GM19099 (cell line): ENCODE data around the gene CD247.

Experiments used
- POLR2A ChIP-seq: IDR thresholded peaks from 3 replicates; pipeline ENCODE4 v1.6.1; 2011; ENCODE audit warnings: low read depth; ENCODE audit not compliant: insufficient read length; ENCODE audit errors: extremely low read depth

CD247 gene

GRCh38 chr1:167435484-167435883 is 82.8 kb downstream of the CD247 start:
- TF ChIP-seq POLR2A = no peak

DNA sequence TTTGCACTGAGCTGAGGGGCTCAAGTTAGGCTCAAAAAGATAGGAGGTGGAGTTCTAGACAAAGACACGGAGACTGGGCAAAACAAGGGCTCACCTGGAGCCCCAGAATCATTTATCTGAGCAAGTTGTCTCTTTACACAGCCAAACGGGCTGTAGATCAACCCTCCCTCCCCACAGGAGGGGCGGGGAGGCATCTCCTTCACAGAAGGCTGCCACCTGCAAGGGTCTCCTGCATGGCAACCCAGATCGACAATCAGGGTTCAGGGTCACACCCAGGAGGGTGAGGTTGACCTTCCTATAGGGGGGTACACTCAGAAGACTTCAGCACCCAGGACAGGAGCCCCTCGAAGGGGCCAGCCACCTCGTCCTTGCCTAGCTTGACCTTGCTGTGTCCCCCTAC is 84.0 kb downstream of the CD247 start:
- TF ChIP-seq POLR2A = no peak

DNA sequence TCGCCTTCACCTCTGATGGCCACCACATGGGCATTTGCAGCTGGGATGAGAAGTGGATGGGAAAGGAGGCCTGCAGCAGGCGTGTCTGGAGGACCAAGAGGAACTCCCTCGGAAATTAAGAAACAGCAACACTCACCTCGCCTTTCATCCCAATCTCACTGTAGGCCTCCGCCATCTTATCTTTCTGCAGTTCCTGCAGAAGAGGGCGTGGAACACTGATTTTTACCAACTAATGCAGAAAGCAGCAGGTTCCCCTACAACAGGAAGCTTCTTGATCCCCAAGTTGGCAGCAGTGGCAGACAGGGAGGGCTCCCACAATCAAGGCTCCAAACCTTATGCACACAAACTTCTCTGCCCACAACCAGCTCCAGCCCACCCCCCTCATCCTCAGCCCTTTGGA is 84.4 kb downstream of the CD247 start:
- TF ChIP-seq POLR2A = no peak

- TF ChIP-seq POLR2A = no peak
Observed at GRCh38 chr1:167432780-167433179, 85.5 kb downstream of the CD247 start.

DNA sequence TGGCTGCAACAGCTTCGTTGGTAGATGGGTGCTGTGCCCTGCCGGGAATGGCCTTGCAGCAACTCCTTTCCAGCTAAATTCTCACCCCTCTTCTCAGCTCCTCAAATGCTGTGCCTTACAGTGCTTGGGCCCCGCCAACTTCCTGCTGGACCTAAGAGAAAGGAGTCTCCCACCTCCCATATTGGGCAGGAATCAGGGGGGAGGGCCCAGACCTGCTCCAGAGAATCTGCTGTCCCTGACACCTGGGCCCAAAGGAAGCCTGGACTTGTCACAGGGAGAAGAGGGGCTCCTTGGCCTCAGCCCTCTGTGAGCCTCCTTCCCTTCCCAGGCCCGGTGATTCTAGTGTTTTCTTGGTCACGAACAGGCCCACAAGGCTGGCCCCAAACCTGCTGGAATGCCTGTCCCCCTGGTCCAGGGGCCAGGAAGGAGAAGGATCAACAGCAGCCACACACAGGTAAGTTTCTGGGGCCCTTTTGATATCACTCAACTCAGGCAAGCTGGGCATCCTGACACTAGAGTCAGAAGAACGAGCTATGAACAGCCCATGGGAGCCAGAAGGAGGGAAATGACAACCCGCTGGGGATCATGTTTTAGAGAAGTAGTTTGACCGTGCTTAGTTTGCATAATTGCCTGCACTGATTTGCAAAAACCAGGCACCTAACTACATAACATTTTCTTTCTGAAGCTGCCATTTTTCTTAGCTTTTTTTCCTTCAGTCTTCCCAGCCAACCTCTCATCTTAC is 86.2 kb downstream of the CD247 start:
- TF ChIP-seq POLR2A = no peak

DNA sequence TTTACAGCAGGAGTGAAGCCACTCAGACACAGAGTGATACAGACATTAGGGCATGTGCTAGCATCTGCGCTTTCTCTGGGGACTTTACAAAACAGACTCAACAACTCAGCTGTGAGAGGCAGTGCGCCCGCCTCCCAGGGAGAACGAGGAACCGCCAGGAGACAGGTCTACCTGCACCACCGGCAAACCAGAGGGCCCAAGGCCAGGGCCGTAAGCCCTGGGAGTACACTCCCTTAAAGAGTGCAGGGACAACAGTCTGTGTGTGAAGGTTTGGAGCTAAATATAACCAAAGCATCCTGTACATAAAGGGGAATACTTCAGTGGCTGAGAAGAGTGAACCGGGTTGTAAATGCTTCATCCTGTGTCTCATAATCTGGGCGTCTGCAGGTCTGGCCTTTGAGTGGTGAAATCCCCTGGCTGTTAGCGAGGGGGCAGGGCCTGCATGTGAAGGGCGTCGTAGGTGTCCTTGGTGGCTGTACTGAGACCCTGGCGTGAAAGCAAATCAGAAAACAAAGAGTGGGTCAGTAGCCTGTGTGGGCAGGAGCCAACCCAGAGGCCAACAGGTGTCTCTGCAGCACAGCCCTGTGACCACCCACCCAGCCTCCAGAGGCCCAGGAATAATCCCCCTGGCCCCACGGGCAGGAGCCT is 86.9 kb downstream of the CD247 start:
- no peak for TF ChIP-seq POLR2A

DNA sequence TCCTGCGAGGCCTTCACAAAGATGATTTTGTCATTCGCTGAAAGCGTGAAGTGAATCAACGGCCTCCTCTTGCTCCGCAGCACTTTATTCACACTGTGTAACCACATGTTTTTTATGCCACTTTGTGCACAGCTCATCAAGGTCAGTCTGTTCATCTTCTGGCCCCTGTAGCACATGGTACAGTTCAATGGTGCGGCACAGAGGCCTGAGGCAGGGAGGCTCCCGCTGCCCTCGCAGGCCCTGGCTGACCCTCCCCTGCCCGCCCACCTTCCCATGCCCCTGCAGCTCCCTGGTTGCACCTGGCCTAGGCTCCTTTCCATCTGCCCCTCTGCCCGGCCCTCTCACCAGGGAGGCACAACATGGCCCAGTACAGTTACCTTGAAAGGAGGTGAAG is 87.5 kb downstream of the CD247 start:
- TF ChIP-seq POLR2A = no peak

DNA sequence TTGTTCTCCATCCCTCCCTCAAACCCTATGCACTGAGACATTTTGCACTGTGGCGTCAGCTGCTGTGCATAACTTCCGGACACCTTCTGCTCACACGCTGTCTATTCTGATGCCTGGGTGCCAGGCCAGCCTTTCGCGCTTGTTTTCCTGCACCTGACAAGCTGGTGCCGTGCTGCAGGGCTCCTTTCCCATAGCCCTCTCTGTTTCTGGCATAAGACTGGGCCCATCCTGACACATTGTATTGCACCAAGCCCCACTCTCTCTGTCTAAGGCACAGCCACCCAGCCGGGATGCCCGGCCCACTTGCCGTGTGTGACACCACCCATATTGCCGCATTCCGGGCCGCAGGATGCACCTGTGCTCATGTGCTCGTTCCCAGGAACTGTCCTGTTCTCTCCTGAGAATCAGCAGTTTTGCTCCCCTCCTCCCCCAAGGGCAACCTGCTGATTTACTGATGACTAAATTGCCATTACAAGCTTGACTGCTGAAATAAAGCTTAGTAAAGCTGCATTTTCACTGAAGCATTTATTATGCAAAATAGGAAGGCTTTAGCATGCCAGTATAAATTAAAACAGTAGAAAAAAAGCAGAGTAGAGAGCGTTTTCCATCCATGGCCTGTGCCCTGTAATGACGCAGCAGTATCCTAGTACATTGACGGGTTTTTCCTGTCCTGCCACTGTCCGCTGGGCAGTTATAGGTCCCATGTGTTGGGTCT is 88.0 kb downstream of the CD247 start:
- TF ChIP-seq POLR2A = no peak

- no peak for TF ChIP-seq POLR2A
Observed at GRCh38 chr1:167429612-167430011, 88.7 kb downstream of the CD247 start.

DNA sequence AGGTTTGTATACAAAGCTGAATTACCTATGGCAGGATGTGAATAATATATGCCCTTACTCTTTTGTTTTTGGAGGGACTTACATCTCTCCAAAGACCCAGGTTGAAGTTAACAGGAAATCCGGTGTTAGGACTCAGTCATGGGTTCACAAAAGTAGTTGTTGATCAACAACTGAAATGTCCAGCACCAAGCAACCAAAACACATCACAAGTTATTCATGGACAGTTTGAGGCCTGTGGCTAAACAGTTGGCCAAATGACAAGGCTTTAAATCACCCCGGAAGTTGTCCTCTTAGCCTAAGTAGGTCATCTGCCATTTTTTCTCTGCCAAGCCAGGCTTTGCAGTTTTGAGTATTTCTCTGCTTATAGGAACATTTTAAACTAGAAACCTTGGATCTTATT is 89.9 kb downstream of the CD247 start:
- TF ChIP-seq POLR2A = no peak

GRCh38 chr1:167427848-167428247 is 90.5 kb downstream of the CD247 start:
- no peak for TF ChIP-seq POLR2A

DNA sequence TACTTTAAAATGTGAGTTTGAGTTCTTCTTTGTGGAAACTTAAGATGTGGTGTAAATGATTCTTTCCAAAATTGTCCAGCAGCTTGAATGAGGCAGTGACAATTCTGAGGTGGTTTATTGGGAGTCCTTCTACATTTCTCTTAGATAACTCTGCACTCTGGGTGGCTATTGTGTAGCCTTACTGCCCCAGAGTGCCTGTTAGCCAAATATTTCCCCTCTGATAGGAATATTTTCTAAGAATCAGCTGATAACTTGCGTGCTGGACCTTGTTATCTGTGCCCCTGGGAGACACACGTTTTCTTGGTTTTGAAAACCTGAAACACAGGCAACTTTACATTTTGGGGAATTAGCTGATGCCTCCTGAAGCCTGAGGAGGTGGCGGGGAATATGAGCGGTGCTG is 91.6 kb downstream of the CD247 start:
- TF ChIP-seq POLR2A = no peak

DNA sequence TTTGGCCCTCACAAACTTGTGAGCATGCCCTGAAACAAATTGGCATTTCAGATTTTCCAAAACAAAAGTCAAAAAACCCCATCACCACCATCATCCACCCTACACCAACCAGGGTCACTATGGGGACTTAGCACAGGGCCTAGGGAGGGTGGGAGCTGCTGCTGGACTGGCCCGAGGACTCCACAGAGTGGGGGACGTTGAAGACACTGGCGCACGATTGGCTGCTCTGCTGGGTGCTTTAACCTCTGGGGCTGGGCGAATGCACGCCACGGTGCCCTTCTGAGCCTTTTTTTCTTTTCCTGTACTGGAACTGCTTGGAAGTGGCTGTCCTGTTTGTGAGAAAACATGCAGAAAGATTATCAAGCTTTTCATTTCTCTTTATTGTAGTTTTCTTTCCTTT is 92.8 kb downstream of the CD247 start:
- no peak for TF ChIP-seq POLR2A

GRCh38 chr1:167423684-167424619 is 94.4 kb downstream of the CD247 start:
- no peak for TF ChIP-seq POLR2A

GRCh38 chr1:167420510-167420909 is 97.8 kb downstream of the CD247 start:
- no peak for TF ChIP-seq POLR2A
